ENCODE results near the gene CACNB2.

CACNB2 gene

GRCh38 chr10:18136073-18136791 is 4.0 kb upstream of the CACNB2 start:
- no peak for TF ChIP-seq CTCF (IDR thresholded peaks at IDR 0.05; ENCODE audit: low read depth, low read length)
- no peak for TF ChIP-seq EZH2phosphoT487 (IDR thresholded peaks at IDR 0.05; ENCODE audit: low read depth)
- no peaks in the 10 kb centered on the region for H3K4me1 ChIP-seq (ENCODE audit: low read length)
- no peaks in the 10 kb centered on the region for H3K27me3 ChIP-seq (ENCODE audit: low read depth, low read length)
- no peak overlapping the region for H3K4me3 ChIP-seq (ENCODE audit: low read length)
- no peaks in the 10 kb centered on the region for H3K36me3 ChIP-seq (replicated peaks; ENCODE audit: low read depth, low read length)
- H4K20me1 ChIP-seq (ENCODE audit: insufficient read depth, low read length) = no peaks in the 10 kb centered on the region
- no peaks in the 10 kb centered on the region for H3K79me2 ChIP-seq (ENCODE audit: low read length)
- no peaks in the 10 kb centered on the region for H3K9me3 ChIP-seq (ENCODE audit: insufficient read depth, low read length)
- H3K9ac ChIP-seq (ENCODE audit: low read length) = no peak overlapping the region
- no peak overlapping the region for H3K4me2 ChIP-seq (ENCODE audit: low read length)
- no peak overlapping the region for H3K27ac ChIP-seq (ENCODE audit: low read length)
- H2AFZ ChIP-seq (ENCODE audit: low read depth, low read length) = no peak overlapping the region

GRCh38 chr10:18137111-18137510 is 3.1 kb upstream of the CACNB2 start:
- H3K79me2 ChIP-seq (ENCODE audit: low read length) = no peaks in the 10 kb centered on the region
- no peak overlapping the region for H3K4me2 ChIP-seq (ENCODE audit: low read length)
- H2AFZ ChIP-seq (ENCODE audit: low read depth, low read length) = no peak overlapping the region
- H3K9ac ChIP-seq (ENCODE audit: low read length) = no peak overlapping the region
- no peaks in the 10 kb centered on the region for H3K4me1 ChIP-seq (ENCODE audit: low read length)
- no peak overlapping the region for H3K4me3 ChIP-seq (ENCODE audit: low read length)
- H4K20me1 ChIP-seq (ENCODE audit: insufficient read depth, low read length) = no peaks in the 10 kb centered on the region
- TF ChIP-seq EZH2phosphoT487 (IDR thresholded peaks at IDR 0.05; ENCODE audit: low read depth) = no peak
- TF ChIP-seq CTCF (IDR thresholded peaks at IDR 0.05; ENCODE audit: low read depth, low read length) = no peak
- no peaks in the 10 kb centered on the region for H3K9me3 ChIP-seq (ENCODE audit: insufficient read depth, low read length)
- no peaks in the 10 kb centered on the region for H3K36me3 ChIP-seq (replicated peaks; ENCODE audit: low read depth, low read length)
- H3K27me3 ChIP-seq (ENCODE audit: low read depth, low read length) = no peaks in the 10 kb centered on the region
- H3K27ac ChIP-seq (ENCODE audit: low read length) = no peak overlapping the region

- H3K27ac ChIP-seq (ENCODE audit: low read length) = no peak overlapping the region
Observed at GRCh38 chr10:18140957-18141845, 977 bp downstream of the CACNB2 start.

More at GRCh38 chr10:18140957-18141845, 977 bp downstream of the CACNB2 start:
- Histone ChIP-seq H4K20me1 (ENCODE audit: insufficient read depth, low read length) (no peaks in the 10 kb centered on the region), H3K4me2 (ENCODE audit: low read length) (no peak overlapping the region), H3K4me3 (ENCODE audit: low read length) (no peak overlapping the region), H3K36me3 (replicated peaks; ENCODE audit: low read depth, low read length) (no peaks in the 10 kb centered on the region), H3K9me3 (ENCODE audit: insufficient read depth, low read length) (no peaks in the 10 kb centered on the region), H3K27me3 (ENCODE audit: low read depth, low read length) (no peaks in the 10 kb centered on the region), H3K4me1 (ENCODE audit: low read length) (no peaks in the 10 kb centered on the region), H2AFZ (ENCODE audit: low read depth, low read length) (no peak overlapping the region), H3K79me2 (ENCODE audit: low read length) (no peaks in the 10 kb centered on the region), H3K9ac (ENCODE audit: low read length) (no peak overlapping the region)
- TF ChIP-seq EZH2phosphoT487 (IDR thresholded peaks at IDR 0.05; ENCODE audit: low read depth) (no peak), CTCF (IDR thresholded peaks at IDR 0.05; ENCODE audit: low read depth, low read length) (no peak)
